DOHH2 (cell line): ENCODE results near the gene OBP2B.

Experiments used
- H3F3A ChIP-seq: fragments of 200-600 bp; sonication (generic), shearing (Covaris generic); 2 replicates; pipeline ENCODE4 v1.6.0; 2016; ENCODE audit warnings: antibody characterized with exemption, mild to moderate bottlenecking; ENCODE audit not compliant: control insufficient read depth, insufficient read depth
- H3K27ac ChIP-seq: fragments of 200-600 bp; sonication (generic); 2 replicates; pipeline ENCODE4 v1.5.1; 2014; ENCODE audit warnings: low read depth, mild to moderate bottlenecking, low read length, moderate library complexity
- H3K27me3 ChIP-seq: fragments of 200-600 bp; sonication (generic); 2 replicates; pipeline ENCODE4 v1.6.1; 2014; ENCODE audit warnings: mild to moderate bottlenecking, low read length, mixed read lengths; ENCODE audit not compliant: control insufficient read depth
- H3K36me3 ChIP-seq: fragments of 200-600 bp; sonication (generic); 2 replicates; pipeline ENCODE4 v1.6.1; 2014; ENCODE audit warnings: mild to moderate bottlenecking, low read length, moderate library complexity, mixed read lengths; ENCODE audit not compliant: control insufficient read depth
- H3K4me1 ChIP-seq: fragments of 200-600 bp; sonication (generic); 2 replicates; pipeline ENCODE4 v1.6.1; 2014; ENCODE audit warnings: mild to moderate bottlenecking, low read length, mixed read lengths; ENCODE audit not compliant: control insufficient read depth
- H3K4me2 ChIP-seq: fragments of 200-600 bp; sonication (generic); 2 replicates; pipeline ENCODE4 v1.6.0; 2014; ENCODE audit warnings: mild to moderate bottlenecking, low read length, moderate library complexity
- H3K4me3 ChIP-seq: fragments of 200-600 bp; sonication (generic); 2 replicates; pipeline ENCODE4 v1.5.1; 2014; ENCODE audit warnings: mild to moderate bottlenecking, low read length, mixed read lengths
- H3K79me2 ChIP-seq: fragments of 200-600 bp; sonication (generic); 2 replicates; pipeline ENCODE4 v1.6.1; 2014; ENCODE audit warnings: mild to moderate bottlenecking, low read length, mixed read lengths; ENCODE audit not compliant: control insufficient read depth
- H3K9me2 ChIP-seq: fragments of 200-600 bp; sonication (generic); replicated peaks from 2 replicates; pipeline ENCODE4 v1.6.1; 2014; ENCODE audit warnings: mild to moderate bottlenecking, low read length, mixed read lengths; ENCODE audit not compliant: control insufficient read depth
- H3K9me3 ChIP-seq: fragments of 200-600 bp; sonication (generic); 2 replicates; pipeline ENCODE4 v1.6.1; 2014; ENCODE audit warnings: antibody characterized with exemption, low read length, mixed read lengths; ENCODE audit not compliant: control insufficient read depth, insufficient read depth
- H4K20me1 ChIP-seq: fragments of 200-600 bp; sonication (generic); 2 replicates; pipeline ENCODE4 v1.6.0; 2014; ENCODE audit warnings: low read depth, mild to moderate bottlenecking, antibody characterized with exemption, low read length, moderate library complexity; ENCODE audit not compliant: control insufficient read depth, insufficient read depth
- EZH2phosphoT487 ChIP-seq: fragments of 200-600 bp; sonication (generic); IDR thresholded peaks from 2 replicates; pipeline ENCODE4 v1.6.1; 2017; ENCODE audit warnings: borderline replicate concordance, mild to moderate bottlenecking, antibody characterized with exemption, low read length, moderate library complexity, mixed read lengths
- TF ChIP-seq, protein P1 (sequence below): fragments of 200-600 bp; sonication (generic); IDR thresholded peaks from one replicate; pipeline ENCODE4 v1.5.1; 2014; ENCODE audit warnings: antibody characterized with exemption, mild to moderate bottlenecking, low read depth, low read length; ENCODE audit not compliant: poor library complexity, severe bottlenecking

OBP2B gene

DNA sequence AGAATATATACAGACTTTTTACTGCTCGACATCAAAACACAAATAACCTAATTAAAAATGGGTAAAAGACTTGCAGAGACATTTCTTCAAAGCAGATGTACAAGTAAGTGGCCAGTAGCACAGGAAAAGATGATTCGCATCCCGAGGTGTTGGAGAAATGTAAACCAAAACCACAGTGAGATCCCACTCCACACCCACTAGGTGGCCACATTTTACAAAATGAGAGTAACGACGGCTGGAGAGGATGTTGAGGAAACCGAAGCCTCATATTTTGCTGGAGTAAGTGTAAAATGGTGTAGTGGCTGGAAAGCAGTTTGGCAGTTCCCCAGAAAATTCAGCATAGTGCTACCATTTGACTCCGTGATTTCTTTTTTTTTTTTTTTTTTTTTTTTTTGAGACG is 24.1 kb downstream of the OBP2B start:
- Histone ChIP-seq H3K36me3 (no peaks in the 10 kb centered on the region), H3K27me3 (peaks cover 22% of the 10 kb centered on the region), H3K79me2 (no peaks in the 10 kb centered on the region), H3F3A (no peaks in the 10 kb centered on the region), H4K20me1 (no peaks in the 10 kb centered on the region), H3K4me3 (no peak overlapping the region), H3K4me1 (no peaks in the 10 kb centered on the region), H3K9me2 (no peaks in the 10 kb centered on the region), H3K9me3 (no peaks in the 10 kb centered on the region), H3K27ac (no peak overlapping the region), H3K4me2 (no peak overlapping the region)
- TF ChIP-seq, protein P1, sequence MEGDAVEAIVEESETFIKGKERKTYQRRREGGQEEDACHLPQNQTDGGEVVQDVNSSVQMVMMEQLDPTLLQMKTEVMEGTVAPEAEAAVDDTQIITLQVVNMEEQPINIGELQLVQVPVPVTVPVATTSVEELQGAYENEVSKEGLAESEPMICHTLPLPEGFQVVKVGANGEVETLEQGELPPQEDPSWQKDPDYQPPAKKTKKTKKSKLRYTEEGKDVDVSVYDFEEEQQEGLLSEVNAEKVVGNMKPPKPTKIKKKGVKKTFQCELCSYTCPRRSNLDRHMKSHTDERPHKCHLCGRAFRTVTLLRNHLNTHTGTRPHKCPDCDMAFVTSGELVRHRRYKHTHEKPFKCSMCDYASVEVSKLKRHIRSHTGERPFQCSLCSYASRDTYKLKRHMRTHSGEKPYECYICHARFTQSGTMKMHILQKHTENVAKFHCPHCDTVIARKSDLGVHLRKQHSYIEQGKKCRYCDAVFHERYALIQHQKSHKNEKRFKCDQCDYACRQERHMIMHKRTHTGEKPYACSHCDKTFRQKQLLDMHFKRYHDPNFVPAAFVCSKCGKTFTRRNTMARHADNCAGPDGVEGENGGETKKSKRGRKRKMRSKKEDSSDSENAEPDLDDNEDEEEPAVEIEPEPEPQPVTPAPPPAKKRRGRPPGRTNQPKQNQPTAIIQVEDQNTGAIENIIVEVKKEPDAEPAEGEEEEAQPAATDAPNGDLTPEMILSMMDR, result peak; percentile 25
- TF ChIP-seq EZH2phosphoT487, result no peak

- no peaks in the 10 kb centered on the region for H3F3A ChIP-seq
- no peak for TF ChIP-seq EZH2phosphoT487
- TF ChIP-seq, protein P1, result no peak
- no peaks in the 10 kb centered on the region for H3K4me1 ChIP-seq
- H3K27ac ChIP-seq, result no peak overlapping the region
- no peak overlapping the region for H3K4me2 ChIP-seq
- H3K4me3 ChIP-seq, result no peak overlapping the region
- no peaks in the 10 kb centered on the region for H3K79me2 ChIP-seq
- H3K36me3 ChIP-seq, result no peaks in the 10 kb centered on the region
- H4K20me1 ChIP-seq, result no peaks in the 10 kb centered on the region
- peaks cover 33% of the 10 kb centered on the region for H3K27me3 ChIP-seq
- no peaks in the 10 kb centered on the region for H3K9me2 ChIP-seq
- no peaks in the 10 kb centered on the region for H3K9me3 ChIP-seq
Observed at GRCh38 chr9:133182151-133182550, 26.9 kb downstream of the OBP2B start.

- TF ChIP-seq, protein P1, result no peak
- no peak for TF ChIP-seq EZH2phosphoT487
- Histone ChIP-seq H3K4me1 (no peaks in the 10 kb centered on the region), H3K36me3 (no peaks in the 10 kb centered on the region), H3K4me2 (no peak overlapping the region), H3K9me3 (no peaks in the 10 kb centered on the region), H4K20me1 (no peaks in the 10 kb centered on the region), H3K27me3 (peaks cover 36% of the 10 kb centered on the region), H3K79me2 (no peaks in the 10 kb centered on the region), H3K27ac (no peak overlapping the region), H3F3A (no peaks in the 10 kb centered on the region), H3K4me3 (no peak overlapping the region), H3K9me2 (no peaks in the 10 kb centered on the region)
Observed at GRCh38 chr9:133181561-133181960, 27.5 kb downstream of the OBP2B start.

DNA sequence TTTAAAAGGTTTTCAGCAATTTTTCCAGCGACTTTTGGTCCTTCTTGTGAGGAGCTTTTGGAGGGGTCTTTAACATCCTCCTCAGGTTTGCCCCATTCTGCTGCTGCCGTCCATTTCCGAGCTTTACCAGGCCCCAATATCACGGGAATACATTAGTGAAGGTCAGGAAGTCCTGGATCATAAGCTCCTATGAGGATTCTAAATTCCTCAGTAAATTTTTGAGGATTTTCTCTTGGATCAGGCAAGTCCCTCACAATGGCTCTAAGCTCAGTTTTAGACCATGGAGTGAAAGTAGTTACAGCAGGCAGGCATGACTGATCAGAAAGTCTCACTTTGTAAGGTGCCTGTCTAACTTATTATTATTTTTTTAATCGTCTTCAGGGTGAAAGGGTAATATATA is 28.1 kb downstream of the OBP2B start:
- no peak overlapping the region for H3K4me2 ChIP-seq
- H3K9me3 ChIP-seq, result no peaks in the 10 kb centered on the region
- no peaks in the 10 kb centered on the region for H4K20me1 ChIP-seq
- H3K27ac ChIP-seq, result no peak overlapping the region
- no peaks in the 10 kb centered on the region for H3K36me3 ChIP-seq
- peaks cover 40% of the 10 kb centered on the region for H3K27me3 ChIP-seq
- TF ChIP-seq, protein P1, result no peak
- no peak for TF ChIP-seq EZH2phosphoT487
- H3K79me2 ChIP-seq, result no peaks in the 10 kb centered on the region
- no peak overlapping the region for H3K4me3 ChIP-seq
- H3K4me1 ChIP-seq, result no peaks in the 10 kb centered on the region
- no peaks in the 10 kb centered on the region for H3K9me2 ChIP-seq
- H3F3A ChIP-seq, result no peaks in the 10 kb centered on the region
